GM23248 (cell line): ENCODE results near the gene SPTB. TPM values are rescaled to one million over a fixed set of nuclear protein-coding genes. Genes with fewer than 3 reads are reported as not detected.
A peak's percentile ranks its signal among the peaks of the same experiment; 100 is the strongest.

Source experiments
- DNase-seq: peaks from one replicate; pipeline ENCODE4 v3.0.0-alpha.2; 2015
- H2AFZ ChIP-seq: fragments of 200-600 bp; sonication (generic); 2 replicates; pipeline ENCODE4 v1.6.1; 2016; ENCODE audit warnings: antibody characterized with exemption
- H3F3A ChIP-seq: fragments of 200-600 bp; sonication (generic); 2 replicates; pipeline ENCODE4 v1.6.1; 2016; ENCODE audit warnings: mild to moderate bottlenecking, antibody characterized with exemption, mixed run types; ENCODE audit not compliant: insufficient read depth
- H3K27ac ChIP-seq: fragments of 200-600 bp; sonication (generic); 2 replicates; pipeline ENCODE4 v1.5.1; 2016; ENCODE audit warnings: mild to moderate bottlenecking
- H3K27me3 ChIP-seq: fragments of 200-600 bp; sonication (generic); replicated peaks from 2 replicates; pipeline ENCODE4 v1.6.1; 2016; ENCODE audit warnings: mild to moderate bottlenecking; ENCODE audit not compliant: insufficient read depth
- H3K36me3 ChIP-seq: fragments of 200-600 bp; sonication (generic); 2 replicates; pipeline ENCODE4 v1.6.1; 2016; ENCODE audit warnings: low read depth, mild to moderate bottlenecking
- H3K4me1 ChIP-seq: fragments of 200-600 bp; sonication (generic); 2 replicates; pipeline ENCODE4 v1.6.1; 2016; ENCODE audit warnings: mild to moderate bottlenecking; ENCODE audit not compliant: insufficient read depth
- H3K4me2 ChIP-seq: fragments of 200-600 bp; sonication (generic); one replicate; pipeline ENCODE4 v1.6.1; 2016; ENCODE audit warnings: mild to moderate bottlenecking; ENCODE audit not compliant: unreplicated experiment
- H3K4me3 ChIP-seq: fragments of 200-600 bp; sonication (generic); 2 replicates; pipeline ENCODE4 v1.5.1; 2016; ENCODE audit warnings: mild to moderate bottlenecking
- H3K79me2 ChIP-seq: fragments of 200-600 bp; sonication (generic); 2 replicates; pipeline ENCODE4 v1.6.1; 2016; ENCODE audit warnings: mild to moderate bottlenecking; ENCODE audit not compliant: insufficient read depth
- H3K9ac ChIP-seq: fragments of 200-600 bp; sonication (generic); 2 replicates; pipeline ENCODE4 v1.6.1; 2016; ENCODE audit warnings: mild to moderate bottlenecking
- H3K9me2 ChIP-seq: fragments of 200-600 bp; sonication (generic); 2 replicates; pipeline ENCODE4 v1.6.1; 2016; ENCODE audit warnings: mixed run types, mild to moderate bottlenecking, moderate library complexity; ENCODE audit not compliant: insufficient read depth
- H3K9me3 ChIP-seq: fragments of 200-600 bp; sonication (generic); one replicate; pipeline ENCODE4 v1.6.1; 2017; ENCODE audit warnings: low read depth
- H4K20me1 ChIP-seq: fragments of 200-600 bp; sonication (generic); 2 replicates; pipeline ENCODE4 v1.6.0; 2016; ENCODE audit not compliant: insufficient read depth
- EZH2 ChIP-seq: fragments of 200-600 bp; sonication (generic); IDR thresholded peaks from 2 replicates; pipeline ENCODE4 v1.6.1; 2018; ENCODE audit warnings: antibody characterized with exemption, mild to moderate bottlenecking; ENCODE audit not compliant: insufficient read depth, poor library complexity, severe bottlenecking
- EZH2phosphoT487 ChIP-seq: fragments of 200-600 bp; sonication (generic); IDR thresholded peaks from 2 replicates; pipeline ENCODE4 v1.6.1; 2018; ENCODE audit warnings: antibody characterized with exemption, moderate library complexity, mild to moderate bottlenecking, low read depth; ENCODE audit not compliant: insufficient read depth
- WGBS, 2 experiments: methylation state at CpG; one replicate each; pipeline ENCODE4 v1.1.6; 2015 to 2017; ENCODE audit warnings: low lambda C conversion rate in 2 of 2, low coverage in 1 of 2; ENCODE audit errors: missing lambda C conversion rate in 2 of 2; 5-methylcytosine and 5-hydroxymethylcytosine counted together
- in situ Hi-C: fragments of 300-500 bp; cut with MboI; formaldehyde crosslinking; loops from 2 replicates; pipeline ENCODE4 v1.15.0; 2020
- polyA plus RNA-seq: library from polyadenylated mRNA; unstranded; fragments of >200 nt; fragmentation: Nextera tagmentation; extraction: Ambion mirVana; gene quantifications from 2 replicates; pipeline ENCODE4 v1.2.1, GENCODE V29; 2016
- total RNA-seq: library from RNA; depleted of rRNA; stranded (reverse); fragments of >200 nt; shearing (Covaris generic); gene quantifications from 2 replicates; pipeline ENCODE4 v1.2.3, GENCODE V29; 2014

Gene SPTB
- total and polyA plus RNA-seq, 2 experiments from 2014 or later: 0.06 to 0.11 TPM

DNA sequence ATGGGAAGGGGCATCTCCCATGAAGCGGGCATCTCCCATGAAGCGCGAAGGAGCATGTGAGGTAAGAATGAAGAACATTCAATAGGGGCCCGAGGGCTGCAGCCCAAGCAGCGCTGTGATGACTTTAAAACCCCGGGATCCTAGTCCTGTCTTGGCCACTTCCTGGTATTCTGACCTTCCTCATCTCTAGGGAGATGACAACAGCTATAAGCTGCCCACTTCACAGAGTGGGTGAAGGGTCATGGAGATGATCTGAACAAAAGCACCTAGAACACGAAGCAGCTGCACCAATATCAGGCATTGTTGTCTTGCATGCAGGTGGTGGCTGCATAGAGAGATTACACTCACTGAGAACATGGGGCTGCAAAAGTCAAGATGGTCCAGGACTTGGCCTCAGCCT is 64.5 kb downstream of the SPTB start:
- no peak overlapping the region for H2AFZ ChIP-seq
- H3K27me3 ChIP-seq: 0 out of 2 replicates have a peak, but pooled peaks cover 2% of the 10 kb centered on the region
- H3K4me3 ChIP-seq: no peak overlapping the region
- no peak overlapping the region for H3K4me2 ChIP-seq
- H3K4me1 ChIP-seq: peaks cover 4% of the 10 kb centered on the region; the same call in 1 of the 2 replicates
- H4K20me1 ChIP-seq: no peaks in the 10 kb centered on the region
- no peaks in the 10 kb centered on the region for H3K9me2 ChIP-seq
- TF ChIP-seq EZH2phosphoT487 (no peak), EZH2 (no peak)
- no peaks in the 10 kb centered on the region for H3K79me2 ChIP-seq
- no peak for DNase-seq
- H3K36me3 ChIP-seq: no peaks in the 10 kb centered on the region
- no peaks in the 10 kb centered on the region for H3F3A ChIP-seq
- no peak overlapping the region for H3K27ac ChIP-seq
- 82 to 90% methylated on average over 6 to 7 of the region's 7 CpGs for WGBS, 2 experiments
- H3K9ac ChIP-seq: no peak overlapping the region
- in situ Hi-C loops: no loop called here
- no peaks in the 10 kb centered on the region for H3K9me3 ChIP-seq

DNA sequence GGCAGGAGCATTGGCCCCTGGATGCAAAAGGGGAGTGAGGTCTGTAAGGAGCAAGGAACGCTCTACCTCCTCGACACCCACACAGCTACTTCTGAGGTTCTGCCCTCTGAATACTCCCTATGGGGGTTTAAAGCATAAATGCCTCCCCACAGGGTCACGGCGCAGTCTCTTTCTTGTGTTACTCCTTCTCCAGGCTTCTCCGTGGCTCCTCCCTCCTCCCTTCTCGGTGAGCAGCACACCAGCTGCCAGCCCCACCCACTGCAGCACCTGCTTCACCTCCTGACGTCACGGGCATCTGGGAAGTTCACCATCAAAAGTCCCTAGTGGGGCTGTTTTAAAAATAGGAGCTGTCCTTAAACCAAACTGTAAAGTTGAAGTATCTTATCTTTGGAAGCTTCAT is 67.3 kb downstream of the SPTB start:
- H3K4me2 ChIP-seq: no peak overlapping the region
- no peak overlapping the region for H2AFZ ChIP-seq
- 17 to 20% methylated on average over 8 of the region's 8 CpGs for WGBS, 2 experiments
- no peak for DNase-seq
- in situ Hi-C loops: no loop called here
- no peaks in the 10 kb centered on the region for H4K20me1 ChIP-seq
- H3K79me2 ChIP-seq: no peaks in the 10 kb centered on the region
- H3K4me3 ChIP-seq: no peak overlapping the region
- no peaks in the 10 kb centered on the region for H3K36me3 ChIP-seq
- H3K9ac ChIP-seq: no peak overlapping the region
- peaks cover 4% of the 10 kb centered on the region for H3K4me1 ChIP-seq
- H3K9me2 ChIP-seq: no peaks in the 10 kb centered on the region
- peaks cover under 1% of the 10 kb centered on the region for H3F3A ChIP-seq
- TF ChIP-seq EZH2: no peak
- no peak for TF ChIP-seq EZH2phosphoT487
- H3K27ac ChIP-seq: no peak overlapping the region
- no peaks in the 10 kb centered on the region for H3K27me3 ChIP-seq
- no peaks in the 10 kb centered on the region for H3K9me3 ChIP-seq

DNA sequence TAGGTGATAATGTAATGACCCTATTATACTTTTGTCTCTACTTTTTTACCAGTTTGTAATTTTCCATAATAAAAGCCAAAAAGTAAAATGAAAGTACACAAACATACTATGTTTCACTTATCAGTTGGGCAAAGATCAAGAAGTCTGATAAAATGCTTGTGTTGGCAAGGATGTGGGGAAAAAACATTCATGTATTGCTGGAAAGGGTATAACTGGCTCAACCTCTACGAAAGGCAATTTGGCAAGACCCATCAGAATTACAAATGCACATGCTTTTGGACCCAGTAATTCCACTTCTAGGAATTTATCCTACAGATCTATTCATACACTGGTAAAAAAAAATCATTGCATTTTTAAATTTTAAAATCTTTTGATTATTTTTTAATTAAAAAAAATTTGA is 68.0 kb downstream of the SPTB start:
- peaks cover 8% of the 10 kb centered on the region for H3F3A ChIP-seq
- DNase-seq: no peak
- H3K4me2 ChIP-seq: no peak overlapping the region
- H3K9ac ChIP-seq: no peak overlapping the region
- no peak for TF ChIP-seq EZH2phosphoT487
- TF ChIP-seq EZH2: no peak
- no peaks in the 10 kb centered on the region for H3K9me3 ChIP-seq
- H3K27me3 ChIP-seq: no peaks in the 10 kb centered on the region
- no peaks in the 10 kb centered on the region for H3K79me2 ChIP-seq
- no peaks in the 10 kb centered on the region for H3K36me3 ChIP-seq
- no peaks in the 10 kb centered on the region for H3K9me2 ChIP-seq
- in situ Hi-C loops: no loop called here
- no peak overlapping the region for H3K27ac ChIP-seq
- H3K4me1 ChIP-seq: peaks cover 12% of the 10 kb centered on the region
- no peaks in the 10 kb centered on the region for H4K20me1 ChIP-seq
- H2AFZ ChIP-seq: no peak overlapping the region
- no peak overlapping the region for H3K4me3 ChIP-seq
- WGBS, 2 experiments: 73 to 78% methylated on average over 1 of the region's 1 CpG

DNA sequence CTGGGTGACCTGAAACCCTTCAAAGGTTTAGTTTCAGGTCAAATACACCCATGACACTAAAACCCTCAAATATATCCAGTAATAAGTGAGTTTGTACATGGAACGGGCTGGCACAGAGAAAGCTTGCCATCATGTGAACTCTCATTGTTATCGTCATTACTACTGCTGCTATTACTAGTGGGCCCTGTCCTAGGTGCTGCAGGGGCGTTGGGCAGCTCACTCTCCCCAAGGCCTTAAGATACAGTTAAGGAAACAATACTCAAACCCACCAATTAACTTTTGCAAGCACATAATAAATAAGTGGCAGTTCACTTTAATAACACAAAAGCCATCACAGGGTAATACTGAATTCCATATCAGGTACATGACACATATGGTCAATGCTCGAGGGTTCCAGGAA is 71.3 kb downstream of the SPTB start:
- Histone ChIP-seq H3K79me2 (no peaks in the 10 kb centered on the region), H3K27me3 (no peaks in the 10 kb centered on the region), H3K4me2 (no peak overlapping the region), H3K9me2 (no peaks in the 10 kb centered on the region), H3K9me3 (no peaks in the 10 kb centered on the region), H3K4me1 (peaks cover 28% of the 10 kb centered on the region), H4K20me1 (no peaks in the 10 kb centered on the region), H3K27ac (no peak overlapping the region), H3K4me3 (no peak overlapping the region), H3F3A (peaks cover 24% of the 10 kb centered on the region), H3K36me3 (no peaks in the 10 kb centered on the region), H3K9ac (no peak overlapping the region), H2AFZ (no peak overlapping the region)
- DNase-seq: no peak
- TF ChIP-seq EZH2phosphoT487 (no peak), EZH2 (no peak)
- 93 to 97% methylated on average over 4 of the region's 4 CpGs for WGBS, 2 experiments
- in situ Hi-C loops: no loop called here

DNA sequence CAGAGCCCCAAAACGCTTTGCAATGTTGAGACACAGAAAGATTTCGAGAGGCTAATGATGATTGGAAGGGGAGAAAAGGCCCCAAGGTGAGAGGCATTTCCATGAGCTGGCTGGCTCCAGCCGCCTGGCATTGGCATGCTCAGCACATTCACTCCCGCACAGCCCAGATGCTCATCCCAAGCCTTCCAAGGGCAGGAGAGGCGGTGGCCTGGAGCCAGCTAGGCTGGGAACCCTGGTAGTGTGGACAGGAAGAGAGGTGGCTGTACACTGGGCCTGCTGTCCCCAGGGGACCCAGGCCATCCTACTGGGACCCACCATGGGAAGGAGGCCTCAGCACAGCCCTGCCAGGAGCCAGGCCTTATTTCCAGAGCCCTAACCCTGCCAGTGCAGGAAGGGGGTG is 72.2 kb downstream of the SPTB start:
- 55 to 75% methylated on average over 5 of the region's 5 CpGs for WGBS, 2 experiments
- H3K9ac ChIP-seq: no peak overlapping the region
- H3K27me3 ChIP-seq: no peaks in the 10 kb centered on the region
- H3K4me1 ChIP-seq: peaks cover 28% of the 10 kb centered on the region
- no peaks in the 10 kb centered on the region for H3K9me3 ChIP-seq
- H2AFZ ChIP-seq: no peak overlapping the region
- no peaks in the 10 kb centered on the region for H4K20me1 ChIP-seq
- TF ChIP-seq EZH2 (no peak), EZH2phosphoT487 (no peak)
- H3K79me2 ChIP-seq: no peaks in the 10 kb centered on the region
- no peak overlapping the region for H3K4me3 ChIP-seq
- H3K4me2 ChIP-seq: peak overlapping the region; percentile 42
- DNase-seq: peak; percentile 33
- peak overlapping the region; percentile 70 for H3K27ac ChIP-seq
- H3F3A ChIP-seq: peaks cover 24% of the 10 kb centered on the region
- no peaks in the 10 kb centered on the region for H3K36me3 ChIP-seq
- in situ Hi-C loops: no loop called here
- H3K9me2 ChIP-seq: no peaks in the 10 kb centered on the region
